NCI-H526 treated with DMSO at 0.1 percent for 48 hours (cell line): ENCODE data around the gene VHLL.

Experiments used
- DNase-seq: peaks from one replicate; lab custom pipeline; 2025; lab: John Stamatoyannopoulos, UW

The VHLL gene

GRCh38 chr1:156291226-156292061 lies 7.7 kb downstream of the VHLL start:
- peak; percentile 88 for DNase-seq

DNA sequence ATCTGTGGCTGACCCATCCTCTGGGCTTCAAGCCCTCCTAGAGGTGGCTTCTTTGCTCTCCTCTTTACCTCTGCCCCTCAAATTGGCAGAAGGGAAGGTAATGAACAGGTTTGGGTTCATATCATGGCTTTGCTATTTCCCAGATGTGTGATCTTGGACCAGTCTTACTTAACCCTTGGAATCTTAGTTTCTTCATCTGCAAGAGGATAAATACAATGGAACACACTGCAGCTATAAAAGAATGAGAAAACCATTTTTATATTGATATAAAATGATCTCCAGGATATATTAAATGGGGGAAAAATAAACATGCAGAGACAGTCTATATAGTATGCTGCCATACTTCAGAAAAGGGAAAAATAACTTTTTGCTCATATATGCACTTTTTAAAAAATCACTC lies 9.2 kb downstream of the VHLL start:
- no peak for DNase-seq

DNA sequence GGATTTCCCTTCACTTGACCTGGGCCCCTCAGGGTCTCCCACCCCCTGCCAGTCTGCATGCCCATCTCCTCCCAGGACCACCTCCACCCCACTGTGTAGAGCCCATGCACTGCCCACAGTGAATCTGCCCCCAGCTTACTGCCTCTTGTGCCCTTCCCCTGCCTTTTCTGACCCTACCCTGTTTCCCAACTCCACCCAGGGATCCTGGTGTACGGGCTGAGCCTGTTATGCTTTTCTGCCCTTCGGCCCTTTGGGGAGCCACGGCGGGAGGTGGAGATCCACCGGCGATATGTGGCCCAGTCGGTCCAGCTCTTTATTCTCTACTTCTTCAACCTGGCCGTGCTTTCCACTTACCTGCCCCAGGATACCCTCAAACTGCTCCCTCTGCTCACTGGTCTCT lies 13.0 kb downstream of the VHLL start:
- DNase-seq = no peak

GRCh38 chr1:156285437-156285836 lies 13.7 kb downstream of the VHLL start:
- DNase-seq = no peak

GRCh38 chr1:156284757-156285156 lies 14.3 kb downstream of the VHLL start:
- no peak for DNase-seq

DNA sequence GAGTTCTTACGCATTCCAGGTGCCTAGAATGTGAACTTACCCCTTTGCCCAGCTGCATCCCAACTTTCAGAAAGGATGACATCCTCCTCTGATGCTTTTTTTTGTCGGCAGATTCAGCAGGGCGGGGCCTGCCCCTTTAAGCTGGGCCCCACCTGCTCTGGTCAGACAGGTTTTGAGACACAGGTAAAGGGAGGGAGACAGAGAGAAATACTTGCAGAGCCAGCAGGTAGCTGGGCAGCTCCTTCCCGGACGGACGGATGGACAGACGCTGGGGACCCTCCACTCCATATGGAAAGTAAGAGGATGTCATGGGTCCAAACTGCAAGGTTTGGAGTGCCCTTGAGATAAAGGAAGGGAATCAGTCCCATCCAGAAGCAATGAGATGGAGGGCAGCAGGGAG lies 15.0 kb downstream of the VHLL start, which contains the start of gene TMEM79:
TMEM79 (plus strand) TSS at position 214 of the 400 bp plus-strand sequence. CDS start 902 bp downstream, outside the sequence.
- DNase-seq = no peak

GRCh38 chr1:156283521-156283920 lies 15.6 kb downstream of the VHLL start:
- DNase-seq = no peak

DNA sequence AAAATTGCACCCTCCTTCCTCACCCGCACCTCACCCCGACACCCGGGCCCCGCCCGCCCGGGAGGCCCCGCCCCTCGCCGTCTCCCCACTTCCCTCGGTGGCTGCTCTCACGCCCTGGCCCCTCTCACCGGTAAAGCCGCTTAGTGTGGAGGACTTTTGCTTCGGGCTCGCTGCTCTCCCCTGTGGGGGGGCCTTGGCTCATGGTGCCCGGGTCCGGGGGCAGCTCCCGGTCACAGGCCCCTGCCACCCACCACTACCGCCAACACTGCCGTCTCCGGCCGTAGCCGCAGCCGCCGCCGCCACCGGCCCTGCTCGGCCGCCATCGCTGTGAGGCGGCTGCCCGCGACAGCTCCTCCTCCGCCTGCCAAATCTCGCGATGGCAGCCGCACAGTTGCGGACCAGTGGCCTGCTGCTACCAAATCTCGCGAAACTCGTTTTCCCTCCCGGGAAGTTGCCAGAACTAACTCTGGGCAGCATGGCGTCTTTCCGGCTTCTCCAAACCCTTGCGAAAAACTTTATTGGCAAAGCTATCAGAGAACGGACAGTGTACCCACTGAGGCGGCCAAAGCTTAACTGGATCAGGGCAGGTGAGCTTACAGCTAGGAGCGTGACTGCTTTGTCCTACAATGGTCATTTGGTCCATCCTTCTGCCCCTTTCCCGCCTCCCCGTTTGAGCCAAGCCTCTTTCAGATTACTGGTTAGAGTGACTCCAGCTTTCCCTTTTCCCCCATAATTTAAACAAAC lies 16.5 kb downstream of the VHLL start, which contains the start of gene SMG5:
SMG5 (minus strand) TSS at position 347 of the 744 bp plus-strand sequence; CDS start at position 202, 145 bp downstream.
- peak; percentile 99 for DNase-seq

DNA sequence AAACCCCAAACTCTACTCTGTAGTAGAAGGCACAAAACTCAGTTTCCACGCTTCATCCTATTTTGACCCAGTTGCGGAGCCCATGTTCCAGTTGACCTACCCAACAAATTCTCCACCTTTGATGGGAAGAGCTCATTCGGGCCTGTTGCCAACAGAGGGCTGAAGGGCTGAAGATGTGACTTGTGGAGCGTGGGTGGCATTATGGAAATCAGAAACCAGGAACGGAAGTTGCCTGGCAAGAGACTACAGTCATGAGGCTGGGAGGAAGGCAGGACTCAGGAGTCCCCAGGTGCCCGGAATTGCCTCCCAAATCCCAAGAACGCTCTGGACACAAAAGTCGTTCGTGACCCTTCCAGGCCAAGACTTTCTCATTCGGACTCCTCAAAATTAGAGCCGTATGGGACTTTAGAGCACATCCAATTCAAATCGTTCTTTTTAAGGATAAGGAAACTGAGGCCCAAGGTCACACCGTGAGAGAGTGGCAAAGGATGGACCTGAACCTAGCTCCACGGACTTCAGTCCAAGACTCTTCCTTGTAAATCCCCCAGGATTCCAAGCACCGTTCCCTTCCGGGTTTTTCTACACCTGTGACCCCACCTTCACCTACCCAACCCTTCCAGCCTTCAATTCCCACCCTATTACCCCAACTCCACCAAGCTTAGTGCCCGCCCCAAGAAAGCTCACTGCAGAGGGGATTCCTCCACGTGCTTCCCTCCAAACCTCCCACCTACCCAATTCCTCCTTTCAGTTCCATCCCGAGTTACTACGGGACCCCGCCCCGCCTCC lies 17.2 kb downstream of the VHLL start:
- peak; percentile 58 for DNase-seq

DNA sequence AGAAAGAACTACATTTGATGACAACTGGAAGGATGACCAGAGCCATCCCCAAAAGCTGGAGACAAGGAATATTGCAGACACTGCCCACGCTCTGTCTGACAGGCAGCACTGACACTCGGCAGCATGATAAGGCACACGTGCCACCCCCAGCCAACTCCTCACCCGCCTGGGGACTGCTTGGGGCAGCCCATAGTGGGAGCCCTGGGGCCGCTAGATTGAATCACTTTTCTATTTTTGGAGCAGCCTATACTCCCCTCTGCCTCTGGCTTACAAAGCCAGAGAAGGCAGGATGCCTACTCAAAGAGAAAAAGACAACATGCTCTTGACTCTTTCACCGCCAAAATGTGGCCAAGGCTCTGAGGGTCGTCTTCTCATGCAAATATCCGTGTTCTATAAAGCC lies 17.8 kb downstream of the VHLL start:
- no peak for DNase-seq

GRCh38 chr1:156279837-156280236 lies 19.3 kb downstream of the VHLL start:
- no peak for DNase-seq

DNA sequence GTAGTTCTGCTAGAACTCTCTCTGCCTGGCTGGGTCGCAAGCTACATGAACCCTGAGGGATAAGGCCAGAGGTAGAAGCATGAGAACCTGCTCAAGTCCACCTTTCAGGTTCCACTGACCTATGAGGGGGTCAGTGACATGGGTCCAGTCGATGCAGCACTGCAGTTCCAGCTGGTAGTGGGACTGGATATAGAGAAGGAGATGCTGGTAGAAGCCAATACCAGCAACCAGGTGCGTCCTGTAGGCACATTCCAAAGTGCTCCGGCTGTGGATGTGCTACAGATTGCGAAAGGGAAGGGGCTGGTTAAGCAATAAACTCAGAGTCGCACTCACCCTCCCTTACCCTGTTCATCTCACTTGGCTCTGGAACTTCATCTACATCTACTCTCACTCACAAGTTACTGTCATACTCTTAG lies 22.1 kb downstream of the VHLL start:
- no peak for DNase-seq

DNA sequence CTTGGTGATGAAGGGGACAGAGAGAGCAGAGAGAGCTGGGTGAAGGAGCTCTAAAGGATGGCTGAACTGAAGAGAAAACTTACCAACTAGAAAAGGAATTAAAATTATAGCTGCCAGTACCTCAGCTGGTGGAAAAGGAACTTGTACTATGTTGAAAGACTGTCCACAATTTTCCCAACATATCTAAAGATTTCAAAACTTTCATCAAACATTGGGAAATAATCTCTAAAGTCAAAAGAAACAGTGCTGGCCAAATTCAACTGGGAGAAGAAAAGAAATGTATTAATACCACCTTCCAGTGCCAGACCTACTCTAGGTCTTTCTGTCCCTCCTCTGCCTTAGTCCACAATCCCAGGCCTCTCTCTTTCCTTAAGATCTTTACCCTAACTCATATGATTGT lies 22.6 kb downstream of the VHLL start:
- DNase-seq = no peak

- DNase-seq = no peak
Measured at GRCh38 chr1:156270314-156270713, 28.8 kb downstream of the VHLL start.

- no peak for DNase-seq
Measured at GRCh38 chr1:156268336-156268735, 30.8 kb downstream of the VHLL start.

GRCh38 chr1:156266051-156266450 lies 33.1 kb downstream of the VHLL start:
- DNase-seq = no peak

- DNase-seq = no peak
Measured at GRCh38 chr1:156263288-156263655, 35.8 kb downstream of the VHLL start.

DNA sequence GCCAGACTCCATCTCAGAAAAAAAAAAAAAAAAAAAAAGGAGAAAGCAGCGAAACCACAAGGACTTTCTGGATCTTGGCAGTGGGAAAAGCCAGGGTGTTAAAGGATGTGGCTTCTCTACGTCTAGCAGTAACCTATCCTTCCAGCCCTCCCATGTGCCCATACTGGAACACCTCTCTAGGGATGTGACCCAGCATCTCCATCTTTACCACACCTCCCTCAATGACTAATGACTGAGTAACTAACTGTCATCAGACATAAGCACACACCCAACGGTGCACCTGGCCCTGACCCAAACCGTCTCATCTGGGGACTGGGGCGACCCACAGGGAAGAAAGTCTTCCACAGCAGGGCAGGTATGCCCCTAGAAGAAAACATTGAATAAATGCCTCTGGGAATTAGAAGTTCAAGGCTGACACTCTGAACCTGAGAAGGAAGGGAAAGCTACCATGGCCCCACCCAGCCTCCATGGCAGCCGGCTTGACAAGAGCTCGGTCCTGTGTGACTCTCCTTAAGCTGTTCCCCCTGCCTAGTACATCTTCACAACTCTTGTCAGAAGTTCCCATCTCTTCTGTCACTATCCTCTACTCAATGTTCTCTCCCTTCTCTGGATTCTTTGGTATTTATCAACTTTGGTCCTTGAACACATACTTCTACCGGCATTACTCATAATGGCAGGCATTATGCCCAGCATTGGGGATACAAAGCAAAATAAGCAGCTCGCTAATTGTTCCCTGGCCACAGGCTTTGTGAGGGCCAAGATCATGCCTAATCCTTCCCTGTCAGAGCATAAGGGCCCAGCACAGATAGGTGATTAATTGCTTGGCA lies 36.4 kb downstream of the VHLL start:
- no peak for DNase-seq

GRCh38 chr1:156260896-156261295 lies 38.2 kb downstream of the VHLL start:
- no peak for DNase-seq

DNA sequence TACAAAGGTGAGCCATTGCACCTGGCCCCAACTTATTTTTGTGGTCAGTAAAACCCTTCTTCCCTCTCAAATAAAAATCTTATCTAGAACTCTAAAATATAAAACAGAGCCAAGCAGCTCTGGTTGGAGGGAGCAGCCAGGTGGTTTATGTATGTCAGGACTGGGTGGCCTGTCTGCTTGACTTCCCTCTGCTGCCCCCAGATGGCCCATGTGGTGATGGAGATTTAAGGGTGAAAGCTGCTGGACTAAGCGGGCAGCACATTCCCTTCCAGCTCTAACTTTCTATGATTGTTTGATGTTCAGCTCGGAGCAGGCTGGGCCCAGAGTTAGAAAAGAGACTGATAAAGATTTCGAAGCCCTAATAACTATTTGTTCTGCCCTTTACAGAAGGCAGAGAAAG lies 39.3 kb downstream of the VHLL start:
- DNase-seq = no peak

DNA sequence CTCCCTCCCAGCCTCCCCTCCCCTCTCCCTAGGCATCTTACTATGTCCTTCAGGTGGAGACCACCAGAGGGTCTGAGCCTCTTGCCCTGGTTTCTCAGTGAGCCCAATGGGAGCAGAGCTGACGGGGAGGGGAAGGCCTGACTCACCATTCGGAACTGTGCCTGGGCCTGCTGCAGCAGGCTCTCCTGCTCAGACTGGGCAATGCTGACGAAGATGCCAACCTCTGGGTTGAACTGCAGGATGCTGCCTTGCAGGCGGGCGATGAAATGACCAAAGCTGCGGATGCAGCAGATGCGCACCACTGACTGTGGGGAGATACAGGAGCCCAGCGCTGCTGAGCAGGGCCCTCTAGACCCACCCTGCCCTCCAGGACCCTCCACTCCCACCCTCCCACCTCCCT lies 40.2 kb downstream of the VHLL start:
- DNase-seq = no peak
